Measurements from ENCODE around the gene RNU5B-1.

The RNU5B-1 gene

GRCh38 chr15:65328506-65329287 is 24.2 kb downstream of the RNU5B-1 start:
- no peak for DNase-seq (ENCODE audit: low read depth)

- no peak for DNase-seq (ENCODE audit: low read depth)
Measured at GRCh38 chr15:65329288-65329983, 25.0 kb downstream of the RNU5B-1 start.

- no peak for DNase-seq (ENCODE audit: low read depth)
Measured at GRCh38 chr15:65329984-65330735, 25.7 kb downstream of the RNU5B-1 start.

- no peak for DNase-seq (ENCODE audit: low read depth)
Measured at GRCh38 chr15:65330934-65331645, 26.6 kb downstream of the RNU5B-1 start.

- DNase-seq (ENCODE audit: low read depth), result no peak
Measured at GRCh38 chr15:65331811-65332210, 27.3 kb downstream of the RNU5B-1 start.

GRCh38 chr15:65332391-65333147 is 28.1 kb downstream of the RNU5B-1 start:
- DNase-seq (ENCODE audit: low read depth), result no peak

GRCh38 chr15:65333148-65333820 is 28.8 kb downstream of the RNU5B-1 start:
- no peak for DNase-seq (ENCODE audit: low read depth)

GRCh38 chr15:65333856-65334255 is 29.4 kb downstream of the RNU5B-1 start:
- DNase-seq (ENCODE audit: low read depth), result no peak

GRCh38 chr15:65334586-65335231 is 30.2 kb downstream of the RNU5B-1 start:
- no peak for DNase-seq (ENCODE audit: low read depth)

GRCh38 chr15:65335278-65336055 is 31.0 kb downstream of the RNU5B-1 start:
- DNase-seq (ENCODE audit: low read depth), result no peak

- DNase-seq (ENCODE audit: low read depth), result no peak
Measured at GRCh38 chr15:65336493-65337435, 32.3 kb downstream of the RNU5B-1 start.

GRCh38 chr15:65337436-65338070 is 33.1 kb downstream of the RNU5B-1 start:
- DNase-seq (ENCODE audit: low read depth), result no peak

GRCh38 chr15:65338366-65338765 is 33.9 kb downstream of the RNU5B-1 start:
- no peak for DNase-seq (ENCODE audit: low read depth)

GRCh38 chr15:65338823-65339222 is 34.3 kb downstream of the RNU5B-1 start:
- no peak for DNase-seq (ENCODE audit: low read depth)

GRCh38 chr15:65339416-65339815 is 34.9 kb downstream of the RNU5B-1 start:
- DNase-seq (ENCODE audit: low read depth), result no peak

- no peak for DNase-seq (ENCODE audit: low read depth)
Measured at GRCh38 chr15:65339920-65340319, 35.4 kb downstream of the RNU5B-1 start.

GRCh38 chr15:65342493-65342892 is 38.0 kb downstream of the RNU5B-1 start:
- no peak for DNase-seq (ENCODE audit: low read depth)

Measured in activated T-cell treated with anti-CD3 and anti-CD28 coated beads for 24 hours (primary cell).